ENCODE measurements around the gene CCR7.

CCR7 gene

DNA sequence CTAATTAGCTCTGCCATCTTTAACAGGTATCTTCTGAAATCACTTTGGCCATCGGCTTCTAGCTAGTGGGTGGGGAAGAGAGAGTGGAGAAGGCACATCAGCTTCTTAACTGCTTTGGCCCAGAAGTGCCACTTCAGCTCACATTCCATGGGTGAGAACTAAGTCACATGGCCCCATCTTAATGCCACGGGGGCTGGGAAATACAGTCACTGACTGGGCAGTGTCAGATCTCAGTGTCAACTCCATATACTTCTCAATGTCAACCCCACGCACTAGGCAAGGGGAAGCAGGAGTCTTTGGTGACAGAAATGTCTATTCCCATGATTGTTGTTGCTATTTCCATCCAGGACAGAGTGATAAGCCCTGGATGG, 29.4 kb downstream of the CCR7 start:
- DNase-seq (ENCODE audit: low read depth): no peak

DNA sequence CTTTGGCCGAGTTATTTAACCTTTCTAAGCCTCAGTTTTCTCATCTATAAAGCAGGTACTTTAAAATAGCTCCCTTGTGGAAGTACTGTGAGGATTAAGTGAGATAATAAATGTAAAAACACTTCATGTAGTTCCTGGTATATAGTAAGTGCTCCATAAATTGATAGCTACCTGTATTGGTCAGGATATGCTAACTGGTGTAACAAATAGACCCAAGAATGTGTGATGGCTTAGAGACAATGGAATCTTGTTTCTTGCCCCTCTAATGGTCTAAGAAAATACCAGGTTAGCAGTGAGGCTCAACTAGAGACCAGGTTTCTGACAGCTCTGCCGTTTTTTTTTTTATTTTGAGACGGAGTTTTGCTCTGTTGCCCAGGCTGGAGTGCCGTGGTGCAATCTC, 29.8 kb downstream of the CCR7 start:
- DNase-seq (ENCODE audit: low read depth): no peak

DNA sequence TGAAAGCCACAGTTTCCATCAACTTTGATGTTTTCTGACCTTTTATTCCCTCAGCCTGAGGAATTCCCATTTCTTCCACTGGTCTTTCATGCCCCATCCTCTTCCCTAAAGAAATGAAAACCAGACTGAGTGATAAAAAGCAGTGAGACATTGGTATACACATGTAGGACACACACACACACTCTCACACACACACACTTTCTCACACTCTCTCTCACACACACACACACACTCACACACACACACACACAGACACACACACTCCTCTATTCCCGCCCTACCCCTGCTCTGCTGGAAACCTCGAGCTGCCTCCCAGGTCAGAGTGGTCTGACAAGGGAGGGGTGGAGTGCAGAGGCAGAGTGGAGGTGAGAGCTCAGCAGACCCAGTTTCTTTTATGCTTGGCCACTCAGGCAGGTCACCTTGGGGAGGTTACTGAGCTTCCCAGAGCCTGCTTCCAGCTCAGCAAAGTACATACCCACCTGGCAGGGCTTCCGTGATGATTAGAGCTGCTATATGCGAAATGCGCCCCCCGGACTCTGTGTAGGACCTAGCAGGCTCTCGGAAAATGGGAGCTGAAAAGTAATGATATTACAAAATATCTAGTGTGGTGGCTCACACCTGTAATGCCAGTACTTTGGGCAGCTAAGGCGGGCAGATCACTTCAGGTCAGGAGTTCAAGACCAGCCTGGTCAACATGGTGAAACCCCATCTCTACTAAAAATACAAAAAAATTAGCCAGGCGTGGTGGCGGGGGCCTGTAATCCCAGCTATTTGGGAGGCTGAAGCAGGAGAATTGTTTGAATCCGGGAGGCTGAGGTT, 30.7 kb downstream of the CCR7 start:
- no peak for DNase-seq (ENCODE audit: low read depth)

DNA sequence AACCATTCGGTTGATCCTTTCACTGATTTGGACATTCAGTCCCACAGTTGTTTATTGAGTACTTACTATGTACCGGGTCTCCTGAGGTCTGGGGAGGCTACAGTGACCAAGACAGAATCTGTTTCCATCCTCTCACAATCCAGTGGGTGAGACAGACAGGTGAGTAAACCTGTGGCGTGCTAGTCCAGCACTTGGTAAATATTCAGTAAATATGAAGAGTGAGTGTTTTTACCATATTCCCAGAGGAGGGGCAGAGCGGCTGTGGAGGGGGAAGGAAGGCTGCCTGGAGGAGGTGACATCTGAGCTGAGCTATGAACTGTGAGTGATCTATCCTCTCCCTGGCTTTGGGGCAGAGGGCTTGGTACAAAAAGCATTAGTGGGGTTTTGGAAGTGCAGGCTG, 31.4 kb downstream of the CCR7 start:
- no peak for DNase-seq (ENCODE audit: low read depth)

DNA sequence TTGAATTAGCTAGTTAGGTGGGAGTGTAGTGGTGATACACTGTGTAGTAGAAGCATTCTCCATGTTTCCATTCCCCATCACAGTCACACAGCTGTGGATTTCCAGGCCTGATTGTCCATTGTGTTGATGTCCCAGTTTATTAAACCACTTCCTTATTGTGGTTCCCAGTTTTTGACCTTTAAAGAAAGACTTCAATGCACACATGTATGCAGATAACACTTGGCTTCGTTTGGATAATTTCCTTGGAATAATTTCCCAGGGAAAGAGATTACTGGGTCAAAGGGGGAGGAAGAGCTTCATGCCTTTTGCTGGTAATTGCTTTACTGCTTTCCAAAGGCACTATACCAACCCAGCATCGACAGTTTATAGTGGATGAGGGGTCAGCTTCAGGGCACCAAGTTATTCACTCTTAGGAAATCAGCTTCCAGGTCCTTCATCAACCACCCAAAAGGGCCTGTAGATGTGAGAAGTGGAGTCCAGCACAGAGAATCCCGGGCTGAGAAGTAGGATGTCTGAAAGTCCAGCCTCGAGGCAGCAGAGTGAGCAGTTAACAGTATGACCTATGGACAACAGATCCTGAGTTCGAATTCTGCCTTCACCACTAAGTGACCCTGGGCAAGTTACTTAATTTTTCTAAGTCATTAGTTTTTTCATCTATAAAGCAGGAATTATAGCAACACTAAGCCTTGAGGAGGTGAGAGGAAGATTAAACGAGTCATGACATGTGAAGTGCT, 32.6 kb downstream of the CCR7 start:
- DNase-seq (ENCODE audit: low read depth): no peak

DNA sequence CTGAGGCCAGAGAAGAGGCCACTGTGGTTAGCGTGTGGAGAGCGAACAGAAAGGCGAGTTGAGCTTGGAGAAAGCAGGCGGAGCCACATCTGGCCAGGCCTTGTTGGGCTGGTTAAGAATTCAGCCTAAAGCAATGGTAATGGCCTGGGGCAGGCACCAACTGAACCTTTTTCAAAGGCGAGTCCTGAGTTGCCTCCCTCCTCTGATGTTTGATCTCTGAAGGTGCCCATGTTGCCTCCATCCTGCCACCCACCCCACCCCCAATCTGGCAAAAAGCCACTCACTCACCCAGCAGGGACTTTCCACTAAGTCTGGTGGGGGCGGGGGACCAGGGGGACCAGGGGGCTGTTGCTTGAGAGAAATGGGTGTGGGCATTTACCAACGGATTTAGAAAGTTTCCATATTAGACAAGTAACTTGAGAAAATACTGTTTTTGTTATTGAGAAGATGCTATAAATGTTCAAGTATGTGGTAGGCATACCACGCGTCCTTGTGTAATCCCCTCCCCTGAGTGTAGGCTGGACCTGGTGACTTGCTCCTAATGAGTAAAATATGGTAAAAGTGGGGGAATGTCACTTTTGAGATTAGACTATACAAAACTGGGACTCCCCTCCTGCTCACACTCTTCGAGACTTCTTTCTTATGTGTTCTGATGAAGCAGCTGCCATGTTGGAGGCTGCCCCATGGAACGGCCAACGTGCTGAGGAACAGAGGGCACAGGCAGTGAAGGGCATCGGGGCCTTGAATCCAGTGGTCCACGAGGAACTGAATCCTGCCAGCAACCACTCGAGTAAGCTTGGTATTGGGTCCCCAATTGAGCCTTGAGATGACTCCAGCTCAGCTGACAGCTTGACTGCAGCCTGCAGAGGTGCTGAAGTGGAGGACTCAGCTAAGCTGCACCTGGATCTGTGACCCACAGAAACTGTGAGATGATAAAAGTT, 34.0 kb downstream of the CCR7 start:
- DNase-seq (ENCODE audit: low read depth): no peak

DNA sequence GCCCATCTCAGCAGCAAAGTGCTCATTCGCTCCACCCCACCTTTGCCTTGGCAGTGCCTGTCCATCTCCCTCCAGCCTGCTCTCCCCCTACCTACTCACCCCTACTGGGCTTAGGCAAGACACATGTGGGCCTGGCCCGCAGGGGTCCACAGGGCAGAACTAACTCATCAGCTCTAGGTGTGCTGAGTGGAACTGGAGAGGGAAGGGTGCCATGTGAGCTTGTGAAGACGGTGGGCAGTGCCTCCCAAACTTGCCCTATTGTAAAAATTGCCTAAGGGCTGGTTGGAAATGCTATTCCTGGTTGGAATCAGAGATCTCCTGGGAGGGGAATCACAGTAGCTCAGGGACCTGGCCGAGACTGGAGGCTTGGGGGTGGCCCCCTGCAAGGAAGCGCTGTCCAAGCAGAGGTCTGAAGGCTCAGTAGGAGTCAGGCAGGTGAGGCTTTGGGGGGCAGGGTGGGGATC, 34.7 kb downstream of the CCR7 start:
- DNase-seq (ENCODE audit: low read depth): no peak

DNA sequence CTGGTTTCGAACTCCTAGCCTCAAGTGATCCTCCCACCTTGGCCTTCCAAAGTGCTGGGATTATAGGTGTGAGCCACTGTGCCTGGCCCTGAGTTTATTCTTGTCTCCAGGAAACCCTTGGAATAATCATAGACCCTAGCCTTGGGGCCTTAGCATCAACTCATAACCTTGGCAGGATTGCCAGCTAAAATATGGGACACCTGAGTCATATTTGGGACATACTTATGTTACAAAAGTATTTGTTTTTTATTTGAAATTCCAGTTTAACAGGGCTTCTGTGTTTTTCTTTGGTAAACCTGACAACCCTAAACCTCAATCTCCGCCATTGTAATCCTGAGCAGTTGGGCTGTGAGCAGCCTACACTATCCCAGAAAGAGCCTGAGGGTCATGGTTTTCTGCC, 35.3 kb downstream of the CCR7 start:
- no peak for DNase-seq (ENCODE audit: low read depth)

DNA sequence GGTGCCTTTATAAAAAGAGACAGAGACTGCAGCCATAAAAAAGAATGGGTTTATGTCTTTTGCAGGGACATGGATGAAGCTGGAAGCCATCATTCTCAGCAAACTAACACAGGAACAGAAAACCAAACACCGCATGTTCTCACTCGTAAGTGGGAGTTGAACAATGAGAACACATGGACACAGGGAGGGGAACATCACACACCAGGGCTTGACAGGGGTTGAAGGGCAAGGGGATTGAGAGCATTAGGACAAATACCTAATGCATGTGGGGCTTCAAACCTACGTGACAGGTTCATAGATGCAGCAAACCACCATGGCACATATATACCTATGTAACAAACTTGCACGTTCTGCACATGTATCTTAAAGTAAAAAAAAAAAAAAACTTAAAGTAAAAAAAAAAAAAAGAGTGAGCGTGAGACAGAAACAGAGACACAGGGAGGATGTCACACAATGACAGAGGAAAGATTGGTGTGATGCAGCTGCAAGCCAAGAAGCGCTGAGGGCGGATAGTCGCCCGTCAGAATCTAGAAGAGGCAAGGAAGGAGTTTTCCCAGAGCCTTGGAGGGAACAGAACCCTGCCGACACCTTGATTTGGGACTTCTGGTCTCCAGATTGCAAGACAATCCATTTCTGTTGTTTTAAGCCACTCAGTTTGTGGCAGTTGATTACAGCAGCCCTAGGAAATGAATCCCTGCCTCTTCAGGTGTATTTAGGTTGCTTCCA, 36.4 kb downstream of the CCR7 start:
- DNase-seq (ENCODE audit: low read depth): no peak

DNA sequence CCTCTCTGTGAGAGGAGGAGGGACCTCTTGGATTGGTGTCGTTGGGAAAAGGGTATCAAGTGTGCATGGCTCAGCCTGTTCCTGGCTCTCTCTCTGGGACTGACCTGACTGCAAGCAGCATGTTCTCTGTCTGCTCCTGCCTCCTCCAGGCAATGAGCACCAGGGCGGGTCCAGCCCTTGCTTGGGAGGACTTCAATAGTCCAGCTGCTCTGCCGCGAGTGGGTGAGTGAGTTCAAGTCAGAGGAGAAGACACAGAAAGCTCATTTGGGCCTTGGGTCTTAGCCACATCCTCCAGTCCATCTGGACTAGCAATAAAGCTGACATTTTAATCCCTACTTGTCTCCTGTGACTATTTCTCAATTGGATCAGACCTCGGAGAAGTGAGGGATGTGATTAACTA, 38.6 kb downstream of the CCR7 start:
- no peak for DNase-seq (ENCODE audit: low read depth)

DNA sequence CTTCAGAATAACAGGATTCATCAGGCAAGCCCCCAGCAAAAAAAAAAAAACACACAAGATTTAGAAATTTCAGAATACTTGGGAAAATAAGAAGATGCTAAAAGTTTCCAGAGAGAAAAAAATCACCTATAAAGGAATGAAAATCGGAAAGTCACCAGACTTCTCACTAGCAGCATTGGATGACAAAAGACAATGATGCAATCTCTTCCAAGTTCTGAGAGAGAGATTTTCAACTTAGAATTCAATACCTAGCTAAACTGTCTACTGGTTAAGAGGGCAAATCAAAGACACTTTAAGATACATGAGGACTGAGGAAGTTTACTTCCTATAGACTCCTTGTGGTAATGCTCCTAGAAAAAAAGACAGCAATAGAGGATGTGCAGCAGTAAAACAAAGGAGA, 40.0 kb downstream of the CCR7 start:
- DNase-seq (ENCODE audit: low read depth): no peak

DNA sequence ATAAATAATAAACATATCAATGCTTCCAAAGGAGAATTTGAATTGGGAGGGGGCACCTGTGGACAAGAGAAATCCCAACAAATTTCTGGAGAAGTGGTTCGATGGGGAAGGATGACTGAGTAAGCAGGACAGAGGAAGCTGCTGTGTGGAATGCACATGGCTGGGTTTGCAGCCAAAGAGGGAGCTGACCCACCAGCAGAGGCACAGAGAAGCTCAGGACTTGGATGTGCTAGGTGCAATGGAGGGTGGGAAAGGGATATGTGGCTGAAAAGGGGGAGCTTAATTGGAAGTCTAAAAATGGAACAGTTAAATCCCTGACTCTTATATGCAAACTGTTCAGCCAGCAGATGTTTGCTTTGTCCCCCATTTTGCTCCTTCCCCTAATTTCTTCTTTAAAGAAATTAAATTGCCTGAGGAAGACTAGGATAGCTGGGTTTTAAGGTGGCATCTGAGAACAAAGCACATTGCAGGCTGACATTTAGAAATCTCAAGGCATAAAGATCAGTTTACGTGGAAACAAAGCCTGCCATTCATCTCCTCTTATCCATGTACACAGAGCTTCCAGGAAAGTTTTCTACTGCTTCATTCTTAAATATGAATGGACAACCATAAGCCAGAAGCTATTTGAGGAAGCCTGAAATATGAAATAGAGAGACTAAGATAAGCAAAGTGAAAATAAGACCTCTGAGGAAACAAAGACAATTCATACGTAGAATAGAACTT, 40.9 kb downstream of the CCR7 start:
- no peak for DNase-seq (ENCODE audit: low read depth)

DNA sequence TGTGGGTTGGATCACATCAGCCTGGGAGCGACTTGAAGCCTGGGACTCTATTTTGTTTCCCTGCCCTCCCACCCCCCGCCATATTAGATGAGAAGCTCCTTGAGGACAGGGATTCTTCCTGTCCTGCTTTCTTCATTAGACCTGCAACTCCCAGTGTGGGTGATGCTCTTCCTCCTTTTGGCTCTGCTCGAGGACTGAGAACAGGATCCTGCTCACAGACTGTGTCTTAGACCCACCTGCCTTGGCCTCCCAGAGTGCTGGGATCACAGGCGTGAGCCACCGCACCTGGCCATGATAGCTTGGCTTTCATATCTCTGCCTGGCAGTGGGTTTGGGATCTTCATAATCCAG, 42.3 kb downstream of the CCR7 start:
- no peak for DNase-seq (ENCODE audit: low read depth)

DNA sequence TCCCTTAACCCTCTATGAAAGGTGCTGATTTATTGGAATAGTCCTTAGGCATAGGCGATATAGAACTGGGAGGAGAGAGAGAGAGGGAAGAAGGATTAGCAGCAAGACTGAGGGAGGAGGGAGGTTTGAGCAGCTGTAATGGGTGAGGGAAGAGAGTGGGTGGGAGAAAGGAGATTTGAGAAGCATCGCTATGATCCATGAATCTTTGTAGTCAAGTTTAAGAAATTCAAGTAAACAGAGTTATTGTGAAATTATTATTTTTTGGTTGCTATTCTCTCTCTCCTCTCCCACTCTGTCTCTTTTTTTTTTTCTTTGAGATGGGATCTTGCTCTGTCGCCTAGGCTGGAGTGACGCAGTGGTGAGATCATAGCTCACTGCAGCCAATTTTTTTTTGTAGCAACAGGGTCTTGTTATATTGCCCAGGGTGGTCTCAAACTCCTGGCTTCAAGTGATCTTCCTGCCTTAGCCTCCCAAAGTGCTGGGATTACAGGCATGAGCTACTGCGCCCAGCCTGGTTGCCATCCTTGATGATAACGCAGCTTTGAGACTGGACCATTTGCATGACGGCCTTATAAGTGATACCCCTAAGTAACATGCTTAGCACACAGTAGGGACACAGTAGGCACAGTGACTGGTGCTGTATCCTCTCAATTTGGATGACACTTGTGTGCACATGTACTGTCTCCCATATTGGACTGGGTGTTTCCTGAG, 42.9 kb downstream of the CCR7 start:
- no peak for DNase-seq (ENCODE audit: low read depth)

DNA sequence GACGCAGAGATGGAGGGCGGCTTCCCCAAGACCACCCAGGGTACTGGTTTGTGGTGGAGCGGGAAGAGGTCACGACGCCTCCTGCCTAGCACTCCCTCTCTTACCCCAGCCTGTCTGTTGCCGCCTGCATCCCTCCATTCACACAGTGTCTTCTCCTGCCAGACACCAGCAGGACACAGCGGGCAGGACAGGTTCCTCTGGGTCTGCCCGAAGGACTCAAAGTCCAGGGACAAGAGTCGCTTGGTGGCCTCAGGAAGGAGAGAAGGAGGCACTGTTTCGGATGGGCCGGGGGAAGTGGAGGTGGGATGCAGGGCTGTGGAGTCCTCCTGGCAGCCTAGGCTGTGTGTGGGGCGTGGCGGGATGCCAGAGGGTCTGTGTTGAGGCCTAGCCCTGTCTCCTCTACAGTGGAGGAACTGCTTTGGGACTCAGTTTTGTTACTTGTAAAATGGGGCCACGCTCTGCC, 44.2 kb downstream of the CCR7 start:
- DNase-seq (ENCODE audit: low read depth): no peak

DNA sequence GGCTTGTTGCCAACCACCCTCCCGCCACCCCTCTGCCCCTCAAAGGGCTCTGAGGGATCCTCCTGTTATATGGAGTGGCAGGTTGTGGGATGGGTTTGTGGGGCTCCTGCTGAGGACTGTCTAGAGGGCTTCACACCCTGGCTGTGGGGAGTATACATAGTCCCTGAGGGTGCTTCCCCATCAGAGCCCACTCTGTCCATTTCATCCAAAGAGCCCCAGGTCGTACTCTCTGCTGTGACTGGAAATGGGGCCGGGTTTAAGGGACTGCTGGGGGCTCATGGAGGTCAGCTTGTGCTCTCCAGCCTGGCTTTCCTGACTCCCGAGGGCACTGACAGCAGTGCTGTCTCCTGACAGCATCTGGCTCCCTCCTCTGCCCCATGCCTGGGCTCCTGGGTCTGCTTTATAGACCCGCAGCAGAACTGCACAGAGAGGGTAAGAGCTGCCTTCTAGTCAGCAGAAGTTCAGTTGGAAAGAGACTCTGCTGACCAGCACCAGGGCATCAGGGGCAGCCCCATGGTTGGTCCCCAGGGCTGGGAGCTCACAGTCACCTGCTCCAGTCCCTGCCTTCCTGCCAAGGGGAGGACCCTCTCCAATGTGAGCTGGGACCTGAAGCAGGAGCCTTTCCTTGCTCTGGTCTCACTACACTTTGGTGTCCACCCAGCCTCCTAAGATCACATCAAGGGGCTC, 46.0 kb downstream of the CCR7 start:
- DNase-seq (ENCODE audit: low read depth): no peak

DNA sequence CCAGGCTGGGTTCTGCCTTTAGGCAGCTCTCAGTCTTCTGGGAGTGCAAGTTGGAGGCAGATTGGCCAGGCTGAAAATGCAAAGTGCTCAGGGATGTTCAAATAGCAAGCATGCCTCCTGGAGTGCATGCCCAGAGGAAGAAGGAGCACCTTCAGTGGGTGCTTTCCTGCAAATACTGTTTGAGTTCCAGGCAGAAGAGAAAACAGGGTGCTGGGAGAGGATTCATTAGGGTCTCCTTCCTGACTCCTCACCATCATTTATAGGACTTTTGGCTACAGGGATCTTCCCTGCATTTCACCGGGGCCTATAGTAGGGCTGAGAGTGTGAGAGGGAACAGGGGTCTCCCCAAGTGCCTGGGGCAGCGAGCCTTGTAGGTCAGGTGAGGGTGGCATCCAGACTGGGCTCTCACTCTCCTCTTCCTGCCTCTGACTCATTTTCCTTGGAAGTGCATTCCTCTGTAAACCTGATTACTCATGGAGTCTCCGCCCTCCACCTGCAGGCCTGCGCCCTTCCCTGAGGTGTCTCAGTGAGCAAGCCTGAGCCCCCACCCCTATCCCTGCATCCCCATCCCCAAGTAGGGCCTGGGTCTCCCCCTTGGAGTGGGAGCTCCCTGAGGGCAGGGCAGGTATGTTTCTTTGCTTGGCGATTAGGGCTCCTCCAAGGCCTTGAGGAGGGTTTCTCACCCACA, 46.7 kb downstream of the CCR7 start:
- no peak for DNase-seq (ENCODE audit: low read depth)

DNA sequence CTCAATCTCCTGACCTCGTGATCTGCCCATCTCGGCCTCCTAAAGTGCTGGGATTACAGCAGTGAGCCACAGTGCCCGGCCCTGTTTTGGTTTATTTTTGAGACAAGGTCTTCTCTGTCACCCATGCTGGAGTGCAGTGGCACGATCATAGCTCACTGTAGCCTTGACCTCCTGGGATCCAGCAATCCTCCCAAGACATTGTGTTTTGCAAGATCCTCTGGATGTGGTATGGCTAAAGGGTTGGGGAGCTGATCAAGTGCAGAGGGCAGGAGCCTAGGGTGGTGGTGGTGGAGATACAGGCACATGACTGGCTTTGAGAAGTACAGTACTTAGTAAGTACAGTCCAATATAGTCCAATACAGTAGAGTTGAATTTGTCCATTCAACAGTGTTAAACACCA, 47.3 kb downstream of the CCR7 start:
- DNase-seq (ENCODE audit: low read depth): no peak

DNA sequence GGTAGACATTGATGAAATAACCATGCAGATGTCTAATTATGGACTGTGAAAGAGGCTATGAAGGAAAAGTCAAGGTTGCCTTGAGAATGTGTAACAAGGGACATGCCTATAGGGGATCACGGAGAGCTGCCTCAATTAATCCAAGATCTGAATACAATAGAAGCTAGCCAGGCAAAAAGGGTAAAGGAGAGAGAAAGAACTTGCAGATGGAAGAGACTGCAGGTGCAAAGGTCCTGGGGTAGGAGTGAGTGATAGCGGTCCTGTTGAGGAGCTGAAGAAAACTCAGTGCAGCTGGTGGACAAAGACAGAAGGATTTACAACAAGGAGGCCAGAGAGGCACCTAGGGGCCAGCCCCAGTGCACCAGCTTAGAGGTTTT, 48.0 kb downstream of the CCR7 start:
- DNase-seq (ENCODE audit: low read depth): no peak

Data from GM04503 (cell line).